Measurements from ENCODE around the gene CPA4. TPM values are rescaled to one million over a fixed set of nuclear protein-coding genes. Genes with fewer than 3 reads are reported as not detected.
A peak's percentile ranks its signal among the peaks of the same experiment; 100 is the strongest.

CPA4 gene
- total RNA-seq, 1 experiment from 2014 or later = 22.1 TPM

DNA sequence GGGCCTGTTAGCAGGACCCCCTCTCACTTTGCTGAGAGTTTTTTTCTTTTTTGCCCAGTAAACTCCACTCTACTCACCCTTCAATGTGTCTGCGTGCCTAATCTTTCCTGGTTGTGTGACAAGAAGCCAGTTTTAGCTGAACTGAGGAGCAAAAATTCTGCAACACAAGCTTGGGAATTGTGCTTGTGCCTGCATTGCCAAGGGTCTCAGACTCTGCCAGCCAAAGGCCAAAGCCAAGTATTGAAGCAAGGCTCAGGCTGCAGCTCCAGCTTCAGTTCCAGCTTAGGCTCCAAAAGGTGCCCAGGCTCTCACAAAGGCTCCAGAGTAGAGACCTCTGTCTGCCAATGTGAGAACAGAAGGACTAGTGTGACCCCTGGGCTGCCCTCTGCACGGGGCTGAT, 30.5 kb upstream of the CPA4 start:
- BruUV-seq (replicated peaks) = no TSS peak
- no peak for ATAC-seq
- Histone ChIP-seq H3K9ac (ENCODE audit: low read length) (no peak overlapping the region), H2AFZ (ENCODE audit: low read length) (no peak overlapping the region), H3K79me2 (ENCODE audit: low read length) (no peaks in the 10 kb centered on the region), H3K27me3 (ENCODE audit: low read length) (no peaks in the 10 kb centered on the region), H3K27ac (ENCODE audit: low read length) (no peak overlapping the region), H3K9me3 (ENCODE audit: low read length) (peaks cover 11% of the 10 kb centered on the region; the same call in 1 of the 2 replicates), H3K4me3 (ENCODE audit: low read length) (no peak overlapping the region), H3F3A (ENCODE audit: low read length, unreplicated experiment) (no peaks in the 10 kb centered on the region), H3K36me3 (ENCODE audit: low read depth, low read length) (no peaks in the 10 kb centered on the region; the same call in 1 of the 2 replicates), H3K9me2 (replicated peaks; ENCODE audit: low read length) (no peaks in the 10 kb centered on the region), H3K4me2 (ENCODE audit: low read length) (no peak overlapping the region), H4K20me1 (ENCODE audit: low read length) (no peaks in the 10 kb centered on the region), H3K4me1 (ENCODE audit: insufficient read depth, low read length) (peaks cover 13% of the 10 kb centered on the region)
- no peak for TF ChIP-seq EZH2 (IDR thresholded peaks at IDR 0.05; ENCODE audit: low read length, unreplicated experiment)
- TF ChIP-seq, protein P1, sequence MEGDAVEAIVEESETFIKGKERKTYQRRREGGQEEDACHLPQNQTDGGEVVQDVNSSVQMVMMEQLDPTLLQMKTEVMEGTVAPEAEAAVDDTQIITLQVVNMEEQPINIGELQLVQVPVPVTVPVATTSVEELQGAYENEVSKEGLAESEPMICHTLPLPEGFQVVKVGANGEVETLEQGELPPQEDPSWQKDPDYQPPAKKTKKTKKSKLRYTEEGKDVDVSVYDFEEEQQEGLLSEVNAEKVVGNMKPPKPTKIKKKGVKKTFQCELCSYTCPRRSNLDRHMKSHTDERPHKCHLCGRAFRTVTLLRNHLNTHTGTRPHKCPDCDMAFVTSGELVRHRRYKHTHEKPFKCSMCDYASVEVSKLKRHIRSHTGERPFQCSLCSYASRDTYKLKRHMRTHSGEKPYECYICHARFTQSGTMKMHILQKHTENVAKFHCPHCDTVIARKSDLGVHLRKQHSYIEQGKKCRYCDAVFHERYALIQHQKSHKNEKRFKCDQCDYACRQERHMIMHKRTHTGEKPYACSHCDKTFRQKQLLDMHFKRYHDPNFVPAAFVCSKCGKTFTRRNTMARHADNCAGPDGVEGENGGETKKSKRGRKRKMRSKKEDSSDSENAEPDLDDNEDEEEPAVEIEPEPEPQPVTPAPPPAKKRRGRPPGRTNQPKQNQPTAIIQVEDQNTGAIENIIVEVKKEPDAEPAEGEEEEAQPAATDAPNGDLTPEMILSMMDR (conservative IDR thresholded peaks at IDR 0.05; ENCODE audit: low read depth, low read length) = no peak
- no peak for TF ChIP-seq EZH2phosphoT487 (IDR thresholded peaks at IDR 0.05; ENCODE audit: borderline replicate concordance, low read length)
- POLR2A ChIA-PET (ENCODE audit: unreplicated experiment) = no interaction called here
- no peak for DNase-seq
- CTCF ChIA-PET = no interaction called here
- intact Hi-C loops (cut with micrococcal nuclease) = no loop called here

DNA sequence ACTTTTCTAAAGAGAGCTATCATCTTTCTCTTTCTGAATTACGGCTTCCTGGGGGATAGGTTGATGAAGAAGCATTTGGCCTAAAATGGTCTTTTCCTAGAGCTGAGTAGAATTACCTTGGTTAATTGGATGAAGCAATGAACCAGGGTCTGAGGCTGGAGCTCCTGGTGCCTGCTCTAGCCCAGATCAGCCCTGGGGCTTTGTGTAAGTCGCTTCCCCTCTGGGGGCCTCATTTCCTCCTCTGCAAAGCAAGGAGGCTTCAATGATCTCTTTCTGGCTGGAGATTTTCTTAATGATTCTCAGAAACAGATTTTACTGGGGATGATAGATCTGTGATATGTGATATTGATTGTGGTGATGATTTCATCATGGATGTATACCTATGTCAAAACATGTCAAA, 29.8 kb upstream of the CPA4 start:
- ChIA-PET CTCF (no interaction called here), POLR2A (ENCODE audit: unreplicated experiment) (no interaction called here)
- DNase-seq (no peak), ATAC-seq (no peak)
- no peak overlapping the region for H3K9ac ChIP-seq (ENCODE audit: low read length)
- H3K9me2 ChIP-seq (replicated peaks; ENCODE audit: low read length) = no peaks in the 10 kb centered on the region
- TF ChIP-seq EZH2phosphoT487 (IDR thresholded peaks at IDR 0.05; ENCODE audit: borderline replicate concordance, low read length) (no peak), EZH2 (IDR thresholded peaks at IDR 0.05; ENCODE audit: low read length, unreplicated experiment) (no peak)
- TF ChIP-seq, protein P1 (conservative IDR thresholded peaks at IDR 0.05; ENCODE audit: low read depth, low read length) = no peak
- peaks cover 8% of the 10 kb centered on the region; the same call in 1 of the 2 replicates for H3K9me3 ChIP-seq (ENCODE audit: low read length)
- intact Hi-C loops (cut with micrococcal nuclease) = no loop called here
- BruUV-seq (replicated peaks) = no TSS peak
- no peak overlapping the region for H3K4me2 ChIP-seq (ENCODE audit: low read length)
- H3F3A ChIP-seq (ENCODE audit: low read length, unreplicated experiment) = no peaks in the 10 kb centered on the region
- no peak overlapping the region for H3K4me3 ChIP-seq (ENCODE audit: low read length)
- no peak overlapping the region for H3K27ac ChIP-seq (ENCODE audit: low read length)
- no peaks in the 10 kb centered on the region for H4K20me1 ChIP-seq (ENCODE audit: low read length)
- H3K36me3 ChIP-seq (ENCODE audit: low read depth, low read length) = no peaks in the 10 kb centered on the region; the same call in 1 of the 2 replicates
- H3K4me1 ChIP-seq (ENCODE audit: insufficient read depth, low read length) = peaks cover 13% of the 10 kb centered on the region
- no peaks in the 10 kb centered on the region for H3K27me3 ChIP-seq (ENCODE audit: low read length)
- no peaks in the 10 kb centered on the region for H3K79me2 ChIP-seq (ENCODE audit: low read length)
- H2AFZ ChIP-seq (ENCODE audit: low read length) = no peak overlapping the region

DNA sequence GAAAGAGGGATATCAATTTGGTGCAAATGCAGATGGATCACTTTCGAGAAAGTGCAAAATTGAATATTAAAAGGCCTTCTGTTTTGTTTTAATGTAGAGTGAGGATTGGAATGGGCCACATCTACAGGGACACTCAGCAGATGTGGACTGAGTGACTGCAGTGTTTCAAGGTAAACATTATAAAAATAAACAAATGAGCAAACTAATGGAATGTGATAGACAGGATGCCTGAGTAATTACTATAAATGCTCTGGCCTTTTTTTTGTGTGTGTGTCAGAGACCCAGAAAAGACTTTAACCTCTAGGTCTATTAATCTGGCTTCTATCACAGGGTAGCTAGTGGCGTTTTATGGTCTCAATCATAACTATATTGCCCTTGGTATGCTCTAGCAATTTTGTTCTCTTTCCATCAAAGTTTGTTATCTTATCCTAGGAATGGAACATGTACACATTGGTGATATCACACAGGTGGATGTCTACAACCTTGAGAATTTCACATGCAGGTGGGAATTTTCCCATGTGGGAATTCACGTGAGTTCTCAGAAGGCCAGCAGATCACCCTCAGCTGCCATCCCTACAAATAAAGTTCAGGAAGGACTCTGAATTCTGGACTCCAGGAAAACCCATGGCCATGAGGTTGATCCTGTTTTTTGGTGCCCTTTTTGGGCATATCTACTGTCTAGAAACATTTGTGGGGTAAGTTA, 26.6 kb upstream of the CPA4 start, which contains the start of gene CPA2:
Gene CPA2, plus strand, starts transcription at position 606 of the 703 bp plus-strand sequence. Its CDS starts 19 bp downstream, at position 625.
- Histone ChIP-seq H3K27me3 (ENCODE audit: low read length) (no peaks in the 10 kb centered on the region), H3K9ac (ENCODE audit: low read length) (no peak within 1 kb of the TSS), H3K36me3 (ENCODE audit: low read depth, low read length) (no peaks in the 10 kb centered on the region), H3K4me2 (ENCODE audit: low read length) (peak within 1 kb of the TSS; percentile 20), H3K4me1 (ENCODE audit: insufficient read depth, low read length) (peaks cover 13% of the 10 kb centered on the region), H3K27ac (ENCODE audit: low read length) (no peak within 1 kb of the TSS), H3F3A (ENCODE audit: low read length, unreplicated experiment) (no peaks in the 10 kb centered on the region), H3K79me2 (ENCODE audit: low read length) (no peaks in the 10 kb centered on the region), H2AFZ (ENCODE audit: low read length) (no peak within 1 kb of the TSS), H3K9me3 (ENCODE audit: low read length) (no peaks in the 10 kb centered on the region), H3K4me3 (ENCODE audit: low read length) (no peak within 1 kb of the TSS), H4K20me1 (ENCODE audit: low read length) (no peaks in the 10 kb centered on the region), H3K9me2 (replicated peaks; ENCODE audit: low read length) (no peaks in the 10 kb centered on the region)
- intact Hi-C loops (cut with micrococcal nuclease) = no loop called here
- ATAC-seq (peak; percentile 100), DNase-seq (peak; percentile 72)
- BruUV-seq (replicated peaks) = no TSS peak
- POLR2A ChIA-PET (ENCODE audit: unreplicated experiment) = no interaction called here
- TF ChIP-seq, protein P1 (conservative IDR thresholded peaks at IDR 0.05; ENCODE audit: low read depth, low read length) = no peak
- TF ChIP-seq EZH2 (IDR thresholded peaks at IDR 0.05; ENCODE audit: low read length, unreplicated experiment) (no peak), EZH2phosphoT487 (IDR thresholded peaks at IDR 0.05; ENCODE audit: borderline replicate concordance, low read length) (no peak)
- CTCF ChIA-PET = no interaction called here

Data from PC-3 (cell line).